ENCODE results near the gene JAZF1.

The JAZF1 gene

DNA sequence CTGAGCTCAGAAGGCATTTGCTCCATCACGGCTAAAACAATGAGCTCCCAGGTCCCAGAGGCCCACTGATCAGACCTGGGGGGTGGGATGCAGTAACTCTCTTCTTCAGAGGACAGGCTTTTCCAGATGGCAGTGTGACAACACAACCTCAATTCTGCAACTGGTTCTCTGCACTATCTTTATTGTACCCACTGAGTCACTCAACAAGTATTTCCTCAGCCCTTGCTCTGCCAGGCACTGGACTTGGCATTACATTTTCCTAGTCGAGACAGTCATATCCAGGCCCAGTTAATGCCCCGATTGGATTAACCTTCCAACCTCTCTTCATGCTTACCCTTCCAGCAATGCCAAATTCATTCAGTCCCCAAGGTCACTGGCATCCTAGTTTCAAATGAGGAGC, 72.6 kb downstream of the JAZF1 start:
- TF ChIP-seq POLR2AphosphoS5 (IDR thresholded peaks at IDR 0.05; ENCODE audit: low read depth) = no peak
- no peak for TF ChIP-seq GABPA (IDR thresholded peaks at IDR 0.05; ENCODE audit: low read depth)
- TF ChIP-seq SPI1 (IDR thresholded peaks at IDR 0.05; ENCODE audit: borderline replicate concordance, low read depth) = no peak
- TF ChIP-seq, protein P1, sequence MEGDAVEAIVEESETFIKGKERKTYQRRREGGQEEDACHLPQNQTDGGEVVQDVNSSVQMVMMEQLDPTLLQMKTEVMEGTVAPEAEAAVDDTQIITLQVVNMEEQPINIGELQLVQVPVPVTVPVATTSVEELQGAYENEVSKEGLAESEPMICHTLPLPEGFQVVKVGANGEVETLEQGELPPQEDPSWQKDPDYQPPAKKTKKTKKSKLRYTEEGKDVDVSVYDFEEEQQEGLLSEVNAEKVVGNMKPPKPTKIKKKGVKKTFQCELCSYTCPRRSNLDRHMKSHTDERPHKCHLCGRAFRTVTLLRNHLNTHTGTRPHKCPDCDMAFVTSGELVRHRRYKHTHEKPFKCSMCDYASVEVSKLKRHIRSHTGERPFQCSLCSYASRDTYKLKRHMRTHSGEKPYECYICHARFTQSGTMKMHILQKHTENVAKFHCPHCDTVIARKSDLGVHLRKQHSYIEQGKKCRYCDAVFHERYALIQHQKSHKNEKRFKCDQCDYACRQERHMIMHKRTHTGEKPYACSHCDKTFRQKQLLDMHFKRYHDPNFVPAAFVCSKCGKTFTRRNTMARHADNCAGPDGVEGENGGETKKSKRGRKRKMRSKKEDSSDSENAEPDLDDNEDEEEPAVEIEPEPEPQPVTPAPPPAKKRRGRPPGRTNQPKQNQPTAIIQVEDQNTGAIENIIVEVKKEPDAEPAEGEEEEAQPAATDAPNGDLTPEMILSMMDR (IDR thresholded peaks at IDR 0.05; ENCODE audit: insufficient read depth, low read length) = no peak
- TF ChIP-seq, protein P2, sequence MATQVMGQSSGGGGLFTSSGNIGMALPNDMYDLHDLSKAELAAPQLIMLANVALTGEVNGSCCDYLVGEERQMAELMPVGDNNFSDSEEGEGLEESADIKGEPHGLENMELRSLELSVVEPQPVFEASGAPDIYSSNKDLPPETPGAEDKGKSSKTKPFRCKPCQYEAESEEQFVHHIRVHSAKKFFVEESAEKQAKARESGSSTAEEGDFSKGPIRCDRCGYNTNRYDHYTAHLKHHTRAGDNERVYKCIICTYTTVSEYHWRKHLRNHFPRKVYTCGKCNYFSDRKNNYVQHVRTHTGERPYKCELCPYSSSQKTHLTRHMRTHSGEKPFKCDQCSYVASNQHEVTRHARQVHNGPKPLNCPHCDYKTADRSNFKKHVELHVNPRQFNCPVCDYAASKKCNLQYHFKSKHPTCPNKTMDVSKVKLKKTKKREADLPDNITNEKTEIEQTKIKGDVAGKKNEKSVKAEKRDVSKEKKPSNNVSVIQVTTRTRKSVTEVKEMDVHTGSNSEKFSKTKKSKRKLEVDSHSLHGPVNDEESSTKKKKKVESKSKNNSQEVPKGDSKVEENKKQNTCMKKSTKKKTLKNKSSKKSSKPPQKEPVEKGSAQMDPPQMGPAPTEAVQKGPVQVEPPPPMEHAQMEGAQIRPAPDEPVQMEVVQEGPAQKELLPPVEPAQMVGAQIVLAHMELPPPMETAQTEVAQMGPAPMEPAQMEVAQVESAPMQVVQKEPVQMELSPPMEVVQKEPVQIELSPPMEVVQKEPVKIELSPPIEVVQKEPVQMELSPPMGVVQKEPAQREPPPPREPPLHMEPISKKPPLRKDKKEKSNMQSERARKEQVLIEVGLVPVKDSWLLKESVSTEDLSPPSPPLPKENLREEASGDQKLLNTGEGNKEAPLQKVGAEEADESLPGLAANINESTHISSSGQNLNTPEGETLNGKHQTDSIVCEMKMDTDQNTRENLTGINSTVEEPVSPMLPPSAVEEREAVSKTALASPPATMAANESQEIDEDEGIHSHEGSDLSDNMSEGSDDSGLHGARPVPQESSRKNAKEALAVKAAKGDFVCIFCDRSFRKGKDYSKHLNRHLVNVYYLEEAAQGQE (IDR thresholded peaks at IDR 0.05; ENCODE audit: insufficient replicate concordance, low read depth) = no peak
- H3K27me3 ChIP-seq (ENCODE audit: insufficient read depth, poor library complexity, severe bottlenecking) = no peaks in the 10 kb centered on the region
- DNase-seq (ENCODE audit: low read depth in 1 of 2, low spot score in 1 of 2) = no peak

DNA sequence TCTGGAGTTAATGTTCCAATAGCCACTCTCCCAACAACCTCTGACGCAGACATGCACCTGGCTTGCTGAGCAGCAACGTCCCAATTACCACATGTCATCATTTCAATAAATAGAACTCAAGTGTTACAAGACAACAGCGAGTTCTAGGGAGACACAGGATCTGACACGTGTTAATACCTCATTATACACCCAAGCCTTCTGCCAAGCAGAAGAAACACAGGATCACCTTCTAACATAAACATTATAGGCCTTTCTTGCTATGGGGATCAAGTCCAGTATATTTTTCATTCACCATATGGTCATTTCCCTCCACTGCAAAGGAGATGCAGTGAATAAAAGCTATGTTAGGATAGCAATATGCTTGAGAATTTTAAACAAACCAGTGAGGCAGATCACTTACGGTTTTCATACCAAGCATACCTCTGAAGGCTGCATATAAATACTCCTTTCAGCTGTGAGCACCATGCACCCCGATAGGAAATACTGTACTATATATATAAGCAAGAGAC, 74.2 kb downstream of the JAZF1 start:
- H3K4me3 ChIP-seq (replicated peaks; ENCODE audit: insufficient read depth, low read length) = no peak overlapping the region
- H3K27ac ChIP-seq (replicated peaks) = no peak overlapping the region
- no peak for DNase-seq (ENCODE audit: low read depth in 1 of 2, low spot score in 1 of 2)
- TF ChIP-seq SPI1 (IDR thresholded peaks at IDR 0.05; ENCODE audit: borderline replicate concordance, low read depth) = no peak
- no peak for TF ChIP-seq POLR2AphosphoS5 (IDR thresholded peaks at IDR 0.05; ENCODE audit: low read depth)
- TF ChIP-seq, protein P2 (IDR thresholded peaks at IDR 0.05; ENCODE audit: insufficient replicate concordance, low read depth) = no peak
- TF ChIP-seq, protein P1 (IDR thresholded peaks at IDR 0.05; ENCODE audit: insufficient read depth, low read length) = no peak
- TF ChIP-seq GABPA (IDR thresholded peaks at IDR 0.05; ENCODE audit: low read depth) = no peak
- no peaks in the 10 kb centered on the region for H3K27me3 ChIP-seq (ENCODE audit: insufficient read depth, poor library complexity, severe bottlenecking)

More for the DNA sequence above, 72.6 kb downstream of the JAZF1 start:
- H3K4me3 ChIP-seq (replicated peaks; ENCODE audit: insufficient read depth, low read length) = no peak overlapping the region
- H3K27ac ChIP-seq (replicated peaks) = no peak overlapping the region

DNA sequence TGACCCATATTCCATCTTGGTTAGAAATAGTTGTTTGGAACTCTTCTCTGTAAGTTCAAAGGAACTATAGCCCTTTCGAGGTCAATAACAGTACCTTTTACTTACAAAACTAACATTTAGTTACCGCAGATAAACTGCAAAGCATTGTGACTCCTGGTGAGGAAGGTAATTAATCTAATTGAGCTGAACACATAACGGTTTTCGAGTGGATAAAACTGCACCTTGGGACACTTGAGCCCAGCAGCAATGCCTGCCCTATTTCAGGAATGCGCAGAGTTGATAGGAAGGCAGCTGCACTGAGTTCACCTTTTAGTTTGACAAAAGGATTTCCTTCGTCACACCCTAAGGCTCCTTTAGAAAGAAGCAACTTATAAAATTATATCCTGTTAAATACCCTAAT, 75.4 kb downstream of the JAZF1 start:
- no peak overlapping the region for H3K27ac ChIP-seq (replicated peaks)
- TF ChIP-seq, protein P1 (IDR thresholded peaks at IDR 0.05; ENCODE audit: insufficient read depth, low read length) = no peak
- no peak for TF ChIP-seq GABPA (IDR thresholded peaks at IDR 0.05; ENCODE audit: low read depth)
- TF ChIP-seq, protein P2 (IDR thresholded peaks at IDR 0.05; ENCODE audit: insufficient replicate concordance, low read depth) = no peak
- TF ChIP-seq SPI1 (IDR thresholded peaks at IDR 0.05; ENCODE audit: borderline replicate concordance, low read depth) = no peak
- no peak for TF ChIP-seq POLR2AphosphoS5 (IDR thresholded peaks at IDR 0.05; ENCODE audit: low read depth)
- DNase-seq (ENCODE audit: low read depth in 1 of 2, low spot score in 1 of 2) = no peak

More for the DNA sequence above, 75.4 kb downstream of the JAZF1 start:
- Histone ChIP-seq H3K4me3 (replicated peaks; ENCODE audit: insufficient read depth, low read length) (no peak overlapping the region), H3K27me3 (ENCODE audit: insufficient read depth, poor library complexity, severe bottlenecking) (no peaks in the 10 kb centered on the region)

Measured in HL-60 (cell line).